Measurements from ENCODE around the gene SFT2D3. TPM values are rescaled to one million over a fixed set of nuclear protein-coding genes. Genes with fewer than 3 reads are reported as not detected.

The SFT2D3 gene
- total RNA-seq, 1 experiment from 2014 or later = 5.6 TPM

DNA sequence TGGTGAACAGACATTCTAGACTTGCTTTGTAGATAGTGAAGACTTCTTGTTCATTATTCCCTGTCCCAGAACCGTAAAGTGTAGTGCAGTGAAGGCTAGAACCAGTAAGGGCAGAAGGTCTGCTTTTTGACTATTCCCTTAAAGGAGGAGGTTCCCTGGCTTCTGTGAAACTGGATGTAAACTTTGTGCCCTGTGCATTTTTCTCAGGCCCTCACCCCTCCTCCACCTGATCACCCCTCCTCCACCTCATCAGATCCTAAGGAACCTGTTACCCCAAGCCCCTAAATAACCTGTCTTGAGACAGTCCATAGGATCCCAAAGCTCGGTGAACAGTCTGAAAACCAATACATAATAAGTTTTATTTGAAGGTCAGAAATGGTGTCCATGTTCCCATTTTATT is 33.7 kb downstream of the SFT2D3 start:
- ATAC-seq = no peak
- DNase-seq (ENCODE audit: low read depth, low spot score) = no peak
- no peaks in the 10 kb centered on the region for H3K27me3 ChIP-seq (ENCODE audit: control insufficient read depth, insufficient read depth, low read length)
- H3K4me1 ChIP-seq (ENCODE audit: control insufficient read depth, insufficient read depth, low read length) = no peaks in the 10 kb centered on the region
- TF ChIP-seq, protein P1, sequence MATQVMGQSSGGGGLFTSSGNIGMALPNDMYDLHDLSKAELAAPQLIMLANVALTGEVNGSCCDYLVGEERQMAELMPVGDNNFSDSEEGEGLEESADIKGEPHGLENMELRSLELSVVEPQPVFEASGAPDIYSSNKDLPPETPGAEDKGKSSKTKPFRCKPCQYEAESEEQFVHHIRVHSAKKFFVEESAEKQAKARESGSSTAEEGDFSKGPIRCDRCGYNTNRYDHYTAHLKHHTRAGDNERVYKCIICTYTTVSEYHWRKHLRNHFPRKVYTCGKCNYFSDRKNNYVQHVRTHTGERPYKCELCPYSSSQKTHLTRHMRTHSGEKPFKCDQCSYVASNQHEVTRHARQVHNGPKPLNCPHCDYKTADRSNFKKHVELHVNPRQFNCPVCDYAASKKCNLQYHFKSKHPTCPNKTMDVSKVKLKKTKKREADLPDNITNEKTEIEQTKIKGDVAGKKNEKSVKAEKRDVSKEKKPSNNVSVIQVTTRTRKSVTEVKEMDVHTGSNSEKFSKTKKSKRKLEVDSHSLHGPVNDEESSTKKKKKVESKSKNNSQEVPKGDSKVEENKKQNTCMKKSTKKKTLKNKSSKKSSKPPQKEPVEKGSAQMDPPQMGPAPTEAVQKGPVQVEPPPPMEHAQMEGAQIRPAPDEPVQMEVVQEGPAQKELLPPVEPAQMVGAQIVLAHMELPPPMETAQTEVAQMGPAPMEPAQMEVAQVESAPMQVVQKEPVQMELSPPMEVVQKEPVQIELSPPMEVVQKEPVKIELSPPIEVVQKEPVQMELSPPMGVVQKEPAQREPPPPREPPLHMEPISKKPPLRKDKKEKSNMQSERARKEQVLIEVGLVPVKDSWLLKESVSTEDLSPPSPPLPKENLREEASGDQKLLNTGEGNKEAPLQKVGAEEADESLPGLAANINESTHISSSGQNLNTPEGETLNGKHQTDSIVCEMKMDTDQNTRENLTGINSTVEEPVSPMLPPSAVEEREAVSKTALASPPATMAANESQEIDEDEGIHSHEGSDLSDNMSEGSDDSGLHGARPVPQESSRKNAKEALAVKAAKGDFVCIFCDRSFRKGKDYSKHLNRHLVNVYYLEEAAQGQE (IDR thresholded peaks at IDR 0.05; ENCODE audit: insufficient read depth in 1 of 2, low read depth in 2 of 2, low read length in 1 of 2) = no peak
- TF ChIP-seq SIN3A (IDR thresholded peaks at IDR 0.05; ENCODE audit: borderline replicate concordance, insufficient read depth, low read depth, low read length) = no peak
- TF ChIP-seq POLR2AphosphoS5 (IDR thresholded peaks at IDR 0.05; ENCODE audit: low read depth, low read length) = no peak
- TF ChIP-seq, protein P2, sequence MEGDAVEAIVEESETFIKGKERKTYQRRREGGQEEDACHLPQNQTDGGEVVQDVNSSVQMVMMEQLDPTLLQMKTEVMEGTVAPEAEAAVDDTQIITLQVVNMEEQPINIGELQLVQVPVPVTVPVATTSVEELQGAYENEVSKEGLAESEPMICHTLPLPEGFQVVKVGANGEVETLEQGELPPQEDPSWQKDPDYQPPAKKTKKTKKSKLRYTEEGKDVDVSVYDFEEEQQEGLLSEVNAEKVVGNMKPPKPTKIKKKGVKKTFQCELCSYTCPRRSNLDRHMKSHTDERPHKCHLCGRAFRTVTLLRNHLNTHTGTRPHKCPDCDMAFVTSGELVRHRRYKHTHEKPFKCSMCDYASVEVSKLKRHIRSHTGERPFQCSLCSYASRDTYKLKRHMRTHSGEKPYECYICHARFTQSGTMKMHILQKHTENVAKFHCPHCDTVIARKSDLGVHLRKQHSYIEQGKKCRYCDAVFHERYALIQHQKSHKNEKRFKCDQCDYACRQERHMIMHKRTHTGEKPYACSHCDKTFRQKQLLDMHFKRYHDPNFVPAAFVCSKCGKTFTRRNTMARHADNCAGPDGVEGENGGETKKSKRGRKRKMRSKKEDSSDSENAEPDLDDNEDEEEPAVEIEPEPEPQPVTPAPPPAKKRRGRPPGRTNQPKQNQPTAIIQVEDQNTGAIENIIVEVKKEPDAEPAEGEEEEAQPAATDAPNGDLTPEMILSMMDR (IDR thresholded peaks at IDR 0.05) = no peak
- TF ChIP-seq TCF7L2 (IDR thresholded peaks at IDR 0.05; ENCODE audit: low read depth, low read length) = no peak
- no peak overlapping the region for H3K4me3 ChIP-seq (ENCODE audit: low read depth in 2 of 2, low read length in 2 of 2)
- ChIA-PET POLR2A (interaction anchor here (0.5 to 1.1 kb wide), 2 partner anchors 20 to 71 kb away, joined by 3 to 4 read pairs; no protein-coding TSS in a partner anchor), CTCF (interaction anchor here (0.6 kb wide), 1 partner anchor 48 kb away, joined by 4 read pairs; no protein-coding TSS in a partner anchor)
- in situ Hi-C loops (cut with HindIII; ENCODE audit: low pct_unique_long_range_greater_than_20kb, low sequenced_read_pairs) = no loop called here
- no TSS peak for BruUV-seq (replicated peaks)
- intact Hi-C loops (cut with micrococcal nuclease; ENCODE audit: unreplicated experiment) = no loop called here
- H3K9me3 ChIP-seq (ENCODE audit: control insufficient read depth, insufficient read depth, low read depth, low read length) = no peaks in the 10 kb centered on the region
- no peak overlapping the region for H3K27ac ChIP-seq (ENCODE audit: low read length)
- H3K36me3 ChIP-seq (ENCODE audit: control insufficient read depth, insufficient read depth, low read length) = peaks cover under 1% of the 10 kb centered on the region; the same call in 1 of the 2 replicates

DNA sequence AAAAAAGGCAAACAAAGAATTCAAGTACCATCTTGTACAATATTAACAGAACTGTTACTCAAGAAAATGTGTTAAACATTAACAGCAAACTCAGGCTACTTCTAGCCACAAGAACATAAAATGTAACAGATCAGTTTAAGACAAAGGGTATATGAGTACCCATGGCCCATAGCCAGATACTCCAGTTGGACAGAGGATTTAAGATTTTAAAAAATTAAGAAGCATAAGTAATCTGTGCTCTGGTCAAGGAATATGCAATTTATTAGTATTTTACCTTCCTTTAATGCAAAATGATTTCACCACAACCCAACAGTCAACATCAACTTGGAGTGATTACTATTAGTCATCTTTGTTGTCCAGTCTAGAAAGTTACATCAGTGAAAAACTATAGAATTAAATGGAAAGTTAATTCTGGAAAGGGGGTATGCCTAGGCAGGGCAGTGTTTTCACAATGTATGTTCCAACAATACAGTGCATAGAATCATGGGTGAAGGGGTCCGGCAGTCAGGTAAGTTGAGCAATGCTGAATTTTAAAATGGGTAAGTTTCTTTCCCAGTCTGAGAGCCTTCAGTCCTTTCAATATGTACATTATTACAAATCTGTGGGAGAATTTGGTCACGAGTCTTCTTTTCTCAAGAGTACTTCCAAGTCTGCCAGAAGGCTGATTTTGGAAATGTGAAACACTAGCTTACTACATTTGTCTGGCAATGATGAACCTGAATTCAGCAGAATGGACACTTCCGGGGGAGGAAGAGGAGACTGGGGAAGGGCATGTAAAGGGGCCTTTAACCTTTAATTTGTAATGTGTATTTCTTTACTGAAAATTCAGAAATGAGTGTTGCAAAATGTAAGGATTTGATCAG is 34.5 kb downstream of the SFT2D3 start:
- Histone ChIP-seq H3K27ac (ENCODE audit: low read length) (no peak overlapping the region), H3K4me3 (ENCODE audit: low read depth in 2 of 2, low read length in 2 of 2) (no peak overlapping the region), H3K36me3 (ENCODE audit: control insufficient read depth, insufficient read depth, low read length) (no peaks in the 10 kb centered on the region; the same call in 1 of the 2 replicates), H3K4me1 (ENCODE audit: control insufficient read depth, insufficient read depth, low read length) (no peaks in the 10 kb centered on the region), H3K9me3 (ENCODE audit: control insufficient read depth, insufficient read depth, low read depth, low read length) (no peaks in the 10 kb centered on the region), H3K27me3 (ENCODE audit: control insufficient read depth, insufficient read depth, low read length) (no peaks in the 10 kb centered on the region)
- in situ Hi-C loops (cut with HindIII; ENCODE audit: low pct_unique_long_range_greater_than_20kb, low sequenced_read_pairs) = no loop called here
- ChIA-PET CTCF (no interaction called here), POLR2A (interaction anchor here (0.6 kb wide), 1 partner anchor 19 kb away, joined by 3 read pairs; no protein-coding TSS in a partner anchor)
- TF ChIP-seq, protein P2 (IDR thresholded peaks at IDR 0.05) = no peak
- no peak for TF ChIP-seq TCF7L2 (IDR thresholded peaks at IDR 0.05; ENCODE audit: low read depth, low read length)
- intact Hi-C loops (cut with micrococcal nuclease; ENCODE audit: unreplicated experiment) = no loop called here
- BruUV-seq (replicated peaks) = no TSS peak
- no peak for DNase-seq (ENCODE audit: low read depth, low spot score)
- ATAC-seq = no peak
